Stimulated activated CD8-positive, alpha-beta memory T cell treated with anti-CD3 and anti-CD28 coated beads, Interleukin-15, amount 100 ng/mL, for 4 hours (primary cell): ENCODE results near the gene TBC1D16.

Experiments used
- DNase-seq, 2 donors: peaks; one replicate each; pipeline ENCODE4 v3.0.0-alpha.2; 2020; ENCODE audit warnings: low read depth in 2 of 2

TBC1D16 gene

GRCh38 chr17:79890706-79891105 is 145.0 kb downstream of the TBC1D16 start:
- DNase-seq = no peak

- DNase-seq = no peak
Measured at GRCh38 chr17:79888811-79889634, 146.6 kb downstream of the TBC1D16 start.

DNA sequence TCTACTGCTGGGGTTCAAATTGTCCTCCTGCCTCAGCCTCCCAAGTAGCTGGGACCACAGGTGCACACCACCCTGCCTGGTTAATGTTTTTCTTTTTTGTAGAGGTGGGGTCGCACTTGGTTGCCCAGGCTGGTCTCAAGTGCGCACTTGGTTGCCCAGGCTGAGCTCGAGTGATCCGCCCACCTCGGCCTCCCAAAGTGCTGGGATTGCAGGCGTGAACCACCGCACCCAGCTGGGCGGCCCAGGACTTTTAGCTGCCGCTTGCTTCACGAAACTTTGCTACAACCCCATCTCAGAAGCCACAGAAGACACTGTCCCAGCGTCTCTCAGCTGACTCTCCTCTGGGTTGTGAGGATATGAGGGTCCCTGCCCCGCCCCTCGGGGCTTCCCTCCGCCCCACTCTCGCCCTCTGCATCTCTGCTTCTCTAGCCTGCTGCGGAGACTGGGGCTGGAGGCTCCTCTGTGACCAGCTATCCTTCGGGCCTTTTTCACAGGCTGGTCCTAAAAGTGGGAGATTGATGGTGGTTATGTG is 147.6 kb downstream of the TBC1D16 start:
- DNase-seq = no peak

DNA sequence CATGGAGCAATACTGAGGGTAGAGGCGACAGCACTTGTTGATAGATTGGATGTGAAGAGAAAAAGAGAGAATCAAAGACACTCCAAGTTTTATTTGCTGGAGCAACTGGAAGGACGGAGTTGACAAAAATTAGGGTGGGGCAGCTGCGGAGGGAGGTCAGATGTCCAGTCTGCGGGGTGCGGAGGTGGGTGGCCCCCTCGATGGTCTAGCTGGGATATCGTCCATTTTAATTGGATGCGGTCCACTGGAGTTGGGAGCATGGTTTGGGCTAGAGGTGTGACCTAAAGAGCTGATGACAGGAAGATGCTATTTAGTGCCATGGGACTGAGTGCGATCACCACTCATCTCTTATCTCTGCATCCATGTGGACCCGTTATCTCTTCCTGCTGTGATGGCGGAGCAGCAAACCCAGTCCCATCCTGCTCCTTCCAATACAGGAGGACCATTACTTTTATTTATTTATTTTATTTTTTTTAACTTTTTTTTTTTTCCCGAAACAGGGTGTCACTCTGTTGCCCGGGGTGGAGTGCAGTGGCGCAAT is 148.2 kb downstream of the TBC1D16 start:
- DNase-seq = no peak

DNA sequence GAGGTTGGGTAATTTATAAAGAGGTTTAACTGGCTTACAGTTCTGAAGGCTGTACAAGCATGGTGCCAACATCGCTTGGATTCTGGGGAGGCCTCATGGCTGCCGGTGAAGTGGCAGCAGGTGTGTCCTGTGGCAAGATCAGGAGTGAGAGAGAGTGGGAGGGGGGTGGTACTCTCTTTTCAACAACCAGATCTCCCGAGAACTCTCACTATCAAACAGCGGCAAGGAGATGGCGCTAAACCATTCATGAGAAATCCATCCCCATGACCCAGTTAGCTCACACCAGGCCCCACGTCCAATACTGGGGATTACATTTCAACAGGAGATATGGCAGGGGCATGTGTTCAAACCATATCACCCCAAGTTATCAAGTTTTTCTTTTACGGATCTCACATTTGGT is 152.5 kb downstream of the TBC1D16 start:
- no peak for DNase-seq
